HepG2 (cell line): Measurements from ENCODE around the gene CHKA. TPM values are rescaled to one million over a fixed set of nuclear protein-coding genes. Genes with fewer than 3 reads are reported as not detected.

Experiments used
- CCDC6 ChIP-seq: sonication (generic); formaldehyde crosslinking; IDR thresholded peaks from 2 replicates; pipeline ENCODE4 v1.8.1; 2022; ENCODE audit warnings: mild to moderate bottlenecking, missing genetic modification reagents, moderate library complexity
- CENPX ChIP-seq: sonication (generic); formaldehyde crosslinking; IDR thresholded peaks from 2 replicates; pipeline ENCODE4 v1.9.0; 2021; ENCODE audit warnings: mild to moderate bottlenecking, missing genetic modification reagents, moderate library complexity
- CERS6 ChIP-seq: sonication (generic); formaldehyde crosslinking; IDR thresholded peaks from 2 replicates; pipeline ENCODE4 v1.5.0; 2020; ENCODE audit warnings: missing genetic modification reagents
- HDAC1 ChIP-seq: sonication (generic); formaldehyde crosslinking; IDR thresholded peaks from 2 replicates; pipeline ENCODE4 v1.5.1; 2020; ENCODE audit warnings: mild to moderate bottlenecking, missing genetic modification reagents
- HMG20A ChIP-seq: IDR thresholded peaks from 2 replicates; pipeline ENCODE4 v1.6.1; 2016; ENCODE audit warnings: borderline replicate concordance
- KLF16 ChIP-seq, 2 experiments: sonication (generic) in 1 of 2; formaldehyde crosslinking in 1 of 2; IDR thresholded peaks; 2 replicates each; pipeline versions ENCODE4 v1.6.1 to v1.8.0; 2016 to 2023; ENCODE audit warnings: missing genetic modification reagents in 2 of 2, missing compliant biosample characterization in 1 of 2
- NFYC ChIP-seq: IDR thresholded peaks from 2 replicates; pipeline ENCODE4 v1.6.1; 2016; ENCODE audit warnings: missing genetic modification reagents, missing compliant biosample characterization
- POLR2AphosphoS5 ChIP-seq: IDR thresholded peaks from 2 replicates; pipeline ENCODE4 v1.6.1; 2012; ENCODE audit warnings: low read depth, low read length
- SIX1 ChIP-seq: sonication (generic); formaldehyde crosslinking; IDR thresholded peaks from 2 replicates; pipeline ENCODE4 v1.4.0; 2020; ENCODE audit warnings: missing genetic modification reagents, borderline replicate concordance
- SMYD3 ChIP-seq: sonication (generic); formaldehyde crosslinking; IDR thresholded peaks from 2 replicates; pipeline ENCODE4 v1.8.1; 2023; ENCODE audit warnings: mild to moderate bottlenecking, missing genetic modification reagents
- SOX5 ChIP-seq: IDR thresholded peaks from 2 replicates; pipeline ENCODE4 v1.6.1; 2016; ENCODE audit warnings: borderline replicate concordance
- TBL1XR1 ChIP-seq: fragments of 150-350 bp; IDR thresholded peaks from 2 replicates; pipeline ENCODE4 v1.6.1; 2014; ENCODE audit warnings: borderline replicate concordance, low read length; ENCODE audit not compliant: partially characterized antibody
- YEATS2 ChIP-seq: sonication (generic); formaldehyde crosslinking; IDR thresholded peaks from 2 replicates; pipeline ENCODE4 v1.4.0; 2020; ENCODE audit warnings: missing genetic modification reagents, borderline replicate concordance
- ZBTB20 ChIP-seq: sonication (generic); formaldehyde crosslinking; IDR thresholded peaks from 2 replicates; pipeline ENCODE4 v1.8.1; 2023; ENCODE audit warnings: missing genetic modification reagents, low read depth, mild to moderate bottlenecking, borderline replicate concordance
- ZBTB21 ChIP-seq: sonication (generic); formaldehyde crosslinking; IDR thresholded peaks from 2 replicates; pipeline ENCODE4 v1.4.0; 2020; ENCODE audit warnings: missing genetic modification reagents
- ZBTB49 ChIP-seq: sonication (generic); formaldehyde crosslinking; IDR thresholded peaks from 2 replicates; pipeline ENCODE4 v1.4.0; 2020; ENCODE audit warnings: missing genetic modification reagents, borderline replicate concordance
- ZNF17 ChIP-seq: sonication (generic); formaldehyde crosslinking; IDR thresholded peaks from 2 replicates; pipeline ENCODE4 v1.5.0; 2020; ENCODE audit warnings: mild to moderate bottlenecking, missing genetic modification reagents
- ZNF264 ChIP-seq: sonication (generic); formaldehyde crosslinking; IDR thresholded peaks from 2 replicates; pipeline ENCODE4 v1.4.0; 2020; ENCODE audit warnings: missing genetic modification reagents
- ZNF343 ChIP-seq: sonication (generic); formaldehyde crosslinking; IDR thresholded peaks from 2 replicates; pipeline ENCODE4 v1.4.0; 2020; ENCODE audit warnings: mild to moderate bottlenecking, missing genetic modification reagents
- ZNF644 ChIP-seq: IDR thresholded peaks from 2 replicates; pipeline ENCODE4 v1.6.1; 2016; ENCODE audit warnings: low read depth
- polyA plus RNA-seq, 8 experiments: library from polyadenylated mRNA; depleted of rRNA in 3 of 8; stranded (reverse) in 7 of 8; unstranded in 1 of 8; fragments of >200 nt; fragmentation: Illumina TruSeq in 4 of 8; extraction: Trizol in 4 of 8; gene quantifications; 2 replicates each; pipeline versions ENCODE4 v1.2.1 to v1.2.3, GENCODE V29; 2011 to 2016; ENCODE audit warnings: low read depth in 4 of 8, missing spikeins in 1 of 8, mixed read lengths in 1 of 8; ENCODE audit not compliant: insufficient read depth in 1 of 8
- total RNA-seq, 5 experiments: library from RNA; depleted of rRNA; stranded (reverse); fragments of >200 nt; fragmentation: Illumina TruSeq; extraction: Trizol; gene quantifications; 2 replicates each; pipeline ENCODE4 v1.2.3, GENCODE V29; 2016; ENCODE audit warnings: low read depth in 1 of 5
- TF ChIP-seq, protein P1 (sequence below): sonication (generic); formaldehyde crosslinking; IDR thresholded peaks from 2 replicates; pipeline ENCODE4 v1.5.0; 2020; ENCODE audit warnings: mild to moderate bottlenecking, missing genetic modification reagents

The CHKA gene
- total and polyA plus RNA-seq, 2 of the 13 experiments (the other 11 are each of a cell fraction or from before 2014, with no cell fraction given) = 71.6 to 92.7 TPM

DNA sequence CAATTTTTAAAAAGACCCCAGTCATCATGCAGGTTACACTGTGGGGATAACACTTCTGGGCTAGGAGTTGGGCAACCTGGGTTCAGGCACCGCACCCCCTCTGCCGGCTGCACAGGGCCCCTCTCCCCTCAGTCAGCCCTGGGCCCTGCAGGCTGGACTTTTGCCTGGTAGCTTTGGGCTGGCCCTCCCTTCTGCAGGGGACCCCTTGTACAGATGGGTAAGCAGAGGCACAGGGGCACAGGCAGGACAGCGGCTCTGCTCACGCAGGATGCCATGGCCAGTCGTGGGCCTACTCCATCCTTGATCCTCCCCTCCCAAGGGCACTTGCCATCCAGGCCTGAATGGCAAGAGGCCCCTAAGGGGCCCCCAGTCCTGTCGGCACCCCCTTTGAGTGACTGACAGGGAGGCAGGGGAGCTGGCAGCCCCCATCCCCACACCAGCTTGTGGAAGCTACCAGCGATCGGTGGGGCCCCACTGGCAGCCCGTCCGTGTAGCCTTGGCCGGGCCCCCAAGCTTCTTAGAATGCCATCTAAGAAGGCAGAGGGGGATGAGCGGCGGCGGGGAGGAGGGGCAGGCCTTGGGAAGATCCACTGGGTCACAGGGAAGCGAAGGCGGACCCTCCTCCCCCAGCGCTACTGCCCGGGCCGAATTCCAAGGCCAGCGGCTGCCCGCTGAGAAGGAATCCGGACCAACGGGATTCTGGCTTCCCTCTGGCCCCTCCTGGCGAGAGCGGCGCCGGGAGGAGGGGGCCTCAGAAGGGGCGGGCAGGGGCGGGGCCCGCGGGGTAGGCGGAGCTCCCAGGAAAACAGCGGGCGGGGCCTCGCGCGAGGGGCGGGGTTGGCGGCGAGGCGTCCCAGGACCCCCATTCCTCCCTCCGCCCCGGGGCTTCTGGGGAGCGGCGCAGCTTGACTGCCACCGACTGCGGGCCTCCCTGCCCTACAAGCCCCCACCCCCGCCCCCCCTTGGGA, 6.8 kb upstream of the CHKA start (continued):
- TF ChIP-seq, protein P1, sequence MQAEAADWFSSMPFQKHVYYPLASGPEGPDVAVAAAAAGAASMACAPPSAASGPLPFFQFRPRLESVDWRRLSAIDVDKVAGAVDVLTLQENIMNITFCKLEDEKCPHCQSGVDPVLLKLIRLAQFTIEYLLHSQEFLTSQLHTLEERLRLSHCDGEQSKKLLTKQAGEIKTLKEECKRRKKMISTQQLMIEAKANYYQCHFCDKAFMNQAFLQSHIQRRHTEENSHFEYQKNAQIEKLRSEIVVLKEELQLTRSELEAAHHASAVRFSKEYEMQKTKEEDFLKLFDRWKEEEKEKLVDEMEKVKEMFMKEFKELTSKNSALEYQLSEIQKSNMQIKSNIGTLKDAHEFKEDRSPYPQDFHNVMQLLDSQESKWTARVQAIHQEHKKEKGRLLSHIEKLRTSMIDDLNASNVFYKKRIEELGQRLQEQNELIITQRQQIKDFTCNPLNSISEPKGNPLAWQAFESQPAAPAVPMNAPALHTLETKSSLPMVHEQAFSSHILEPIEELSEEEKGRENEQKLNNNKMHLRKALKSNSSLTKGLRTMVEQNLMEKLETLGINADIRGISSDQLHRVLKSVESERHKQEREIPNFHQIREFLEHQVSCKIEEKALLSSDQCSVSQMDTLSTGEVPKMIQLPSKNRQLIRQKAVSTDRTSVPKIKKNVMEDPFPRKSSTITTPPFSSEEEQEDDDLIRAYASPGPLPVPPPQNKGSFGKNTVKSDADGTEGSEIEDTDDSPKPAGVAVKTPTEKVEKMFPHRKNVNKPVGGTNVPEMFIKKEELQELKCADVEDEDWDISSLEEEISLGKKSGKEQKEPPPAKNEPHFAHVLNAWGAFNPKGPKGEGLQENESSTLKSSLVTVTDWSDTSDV (CRISPR knock-in tag) = no peak
- TF ChIP-seq SOX5 (CRISPR knock-in tag) (no peak; the same call in 1 of the 2 replicates), ZNF644 (CRISPR knock-in tag) (no peak), CERS6 (CRISPR knock-in tag) (no peak), TBL1XR1 (no peak), YEATS2 (no peak), ZNF264 (0 out of 2 replicates have a peak, but pooled peaks have one; percentile 45), NFYC (CRISPR knock-in tag) (no peak), SMYD3 (no peak), ZBTB21 (no peak), CENPX (CRISPR knock-in tag) (no peak), KLF16 (CRISPR knock-in tag; IDR thresholded peaks at IDR 0.05) (peak in 1 of 2 experiments; percentile 64; a peak in 1 of 4 replicates), SIX1 (no peak), HMG20A (no peak), ZNF17 (CRISPR knock-in tag) (no peak), POLR2AphosphoS5 (0 out of 2 replicates have a peak, but pooled peaks have one; percentile 23), ZNF343 (CRISPR knock-in tag) (peak; percentile 67; the same call in 1 of the 2 replicates), CCDC6 (CRISPR knock-in tag) (peak; percentile 55; the same call in 1 of the 2 replicates), ZBTB20 (CRISPR knock-in tag) (no peak), ZBTB49 (no peak), HDAC1 (CRISPR knock-in tag) (peak; percentile 69; the same call in 1 of the 2 replicates)
